H9 (cell line): ENCODE results near the gene CLEC16A. TPM values are rescaled to one million over a fixed set of nuclear protein-coding genes. Genes with fewer than 3 reads are reported as not detected.

Experiments
- DNase-seq: peaks from one replicate; pipeline ENCODE4 v3.0.0-alpha.2; 2017
- H2AFZ ChIP-seq: one replicate; pipeline ENCODE4 v1.6.1; 2013; ENCODE audit warnings: mild to moderate bottlenecking, low read length, control low read depth, moderate library complexity
- H2AK5ac ChIP-seq: 2 replicates; pipeline ENCODE4 v1.6.1; 2013; ENCODE audit warnings: low read length, control low read depth, mixed read lengths; ENCODE audit not compliant: insufficient read length
- H2BK120ac ChIP-seq: one replicate; pipeline ENCODE4 v1.6.1; 2013; ENCODE audit warnings: low read depth, mild to moderate bottlenecking, low read length, control low read depth, inconsistent platforms; ENCODE audit not compliant: poor library complexity, severe bottlenecking
- H2BK12ac ChIP-seq: 2 replicates; pipeline ENCODE4 v1.6.1; 2013; ENCODE audit warnings: low read length, control low read depth, mixed read lengths, low read depth; ENCODE audit not compliant: insufficient read length
- H2BK15ac ChIP-seq: 2 replicates; pipeline ENCODE4 v1.6.1; 2013; ENCODE audit warnings: low read depth, low read length, control low read depth
- H2BK20ac ChIP-seq: one replicate; pipeline ENCODE4 v1.6.1; 2013; ENCODE audit warnings: low read depth, mild to moderate bottlenecking, low read length, control low read depth, inconsistent platforms; ENCODE audit not compliant: poor library complexity, severe bottlenecking
- H2BK5ac ChIP-seq: 2 replicates; pipeline ENCODE4 v1.6.1; 2013; ENCODE audit warnings: low read length, control low read depth, mixed read lengths; ENCODE audit not compliant: insufficient read length
- H3K14ac ChIP-seq: 2 replicates; pipeline ENCODE4 v1.6.1; 2013; ENCODE audit warnings: low read length, control low read depth; ENCODE audit not compliant: insufficient read depth
- H3K18ac ChIP-seq: 2 replicates; pipeline ENCODE4 v1.6.1; 2013; ENCODE audit warnings: low read depth, mild to moderate bottlenecking, mixed read lengths, low read length, control low read depth; ENCODE audit not compliant: insufficient read length
- H3K23ac ChIP-seq: 2 replicates; pipeline ENCODE4 v1.6.1; 2013; ENCODE audit warnings: low read length, control low read depth, mixed read lengths, low read depth; ENCODE audit not compliant: insufficient read length
- H3K23me2 ChIP-seq: 2 replicates; pipeline ENCODE4 v1.6.1; 2013; ENCODE audit warnings: low read depth, mild to moderate bottlenecking, mixed read lengths, low read length, control low read depth; ENCODE audit not compliant: insufficient read length, poor library complexity, severe bottlenecking
- H3K27ac ChIP-seq: 2 replicates; pipeline ENCODE4 v1.5.1; 2013; ENCODE audit warnings: low read length, control low read depth, mixed read lengths, low read depth; ENCODE audit not compliant: insufficient read length
- H3K27me3 ChIP-seq: 2 replicates; pipeline ENCODE4 v1.6.1; 2013; ENCODE audit warnings: low read length, control low read depth, inconsistent platforms; ENCODE audit not compliant: insufficient read depth
- H3K4ac ChIP-seq: 2 replicates; pipeline ENCODE4 v1.6.1; 2013; ENCODE audit warnings: low read depth, mild to moderate bottlenecking, control low read depth, inconsistent platforms, low read length, moderate library complexity
- H3K4me1 ChIP-seq: 2 replicates; pipeline ENCODE4 v1.6.1; 2013; ENCODE audit warnings: low read length, control low read depth, inconsistent platforms; ENCODE audit not compliant: insufficient read depth
- H3K4me2 ChIP-seq: 2 replicates; pipeline ENCODE4 v1.6.1; 2013; ENCODE audit warnings: low read length, control low read depth, mixed read lengths; ENCODE audit not compliant: insufficient read length, insufficient read depth
- H3K56ac ChIP-seq: 2 replicates; pipeline ENCODE4 v1.6.1; 2013; ENCODE audit warnings: low read depth, mild to moderate bottlenecking, mixed read lengths, low read length, control low read depth; ENCODE audit not compliant: insufficient read length
- H3K79me1 ChIP-seq: 2 replicates; pipeline ENCODE4 v1.6.1; 2013; ENCODE audit warnings: low read depth, mild to moderate bottlenecking, moderate library complexity, low read length, control low read depth, inconsistent platforms; ENCODE audit not compliant: insufficient read depth, poor library complexity, severe bottlenecking
- H3K79me2 ChIP-seq: 2 replicates; pipeline ENCODE4 v1.6.1; 2013; ENCODE audit warnings: low read length, control low read depth, inconsistent platforms; ENCODE audit not compliant: insufficient read depth
- H3K9ac ChIP-seq: 2 replicates; pipeline ENCODE4 v1.6.1; 2013; ENCODE audit warnings: low read length, control low read depth, mixed read lengths; ENCODE audit not compliant: insufficient read length; ENCODE audit errors: extremely low read depth
- H3K9me3 ChIP-seq: one replicate; pipeline ENCODE4 v1.6.1; 2013; ENCODE audit warnings: low read depth, low read length, inconsistent platforms; ENCODE audit not compliant: control insufficient read depth
- H3T11ph ChIP-seq: one replicate; pipeline ENCODE4 v1.6.1; 2013; ENCODE audit warnings: mild to moderate bottlenecking, low read length, control low read depth, inconsistent platforms
- H4K20me1 ChIP-seq: one replicate; pipeline ENCODE4 v1.6.1; 2013; ENCODE audit not compliant: control insufficient read depth, insufficient read length, insufficient read depth
- H4K5ac ChIP-seq: 2 replicates; pipeline ENCODE4 v1.6.1; 2013; ENCODE audit warnings: low read depth, mild to moderate bottlenecking, mixed read lengths, low read length, control low read depth; ENCODE audit not compliant: insufficient read length
- H4K8ac ChIP-seq: replicated peaks from 2 replicates; pipeline ENCODE4 v1.6.1; 2013; ENCODE audit warnings: low read length, control low read depth, mixed read lengths, low read depth; ENCODE audit not compliant: insufficient read length
- H4K91ac ChIP-seq: 2 replicates; pipeline ENCODE4 v1.6.1; 2013; ENCODE audit warnings: low read depth, mild to moderate bottlenecking, moderate library complexity, mixed read lengths, low read length, control low read depth; ENCODE audit not compliant: insufficient read length
- H3K27ac Mint-ChIP-seq, 3 experiments: 2 replicates in 2 of 3; 3 replicates in 1 of 3; pipeline ENCODE4 v1.8.0; 2020 to 2021; ENCODE audit warnings: mixed read lengths in 3 of 3, mild to moderate bottlenecking in 1 of 3, moderate library complexity in 1 of 3
- H3K27me3 Mint-ChIP-seq: 2 replicates; pipeline ENCODE4 v1.8.0; 2021; ENCODE audit warnings: low read depth, mild to moderate bottlenecking, moderate library complexity, mixed read lengths
- H3K36me3 Mint-ChIP-seq, 3 experiments: 2 replicates in 2 of 3; 3 replicates in 1 of 3; pipeline ENCODE4 v1.8.0; 2020 to 2021; ENCODE audit warnings: low read depth in 3 of 3, mixed read lengths in 3 of 3; ENCODE audit not compliant: insufficient read depth in 1 of 3
- H3K4me1 Mint-ChIP-seq, 2 experiments: 2 replicates each; pipeline ENCODE4 v1.8.0; 2020; ENCODE audit warnings: mixed read lengths in 2 of 2
- H3K4me3 Mint-ChIP-seq, 2 experiments: 2 replicates in 1 of 2; 3 replicates in 1 of 2; pipeline ENCODE4 v1.8.0; 2020 to 2021; ENCODE audit warnings: mild to moderate bottlenecking in 2 of 2, mixed read lengths in 2 of 2, moderate library complexity in 1 of 2
- H3K9me3 Mint-ChIP-seq, 2 experiments: 2 replicates in 1 of 2; 3 replicates in 1 of 2; pipeline ENCODE4 v1.8.0; 2020; ENCODE audit warnings: mild to moderate bottlenecking in 2 of 2, mixed read lengths in 2 of 2, moderate library complexity in 1 of 2
- WGBS: extraction: QIAGEN DNeasy Blood & Tissue Kit; methylation state at CpG from one replicate; pipeline ENCODE4 v1.1.7; 2013; ENCODE audit warnings: missing lambda C conversion rate, low lambda C conversion rate, mixed read lengths; ENCODE audit not compliant: insufficient read length; ENCODE audit errors: extremely low coverage; 5-methylcytosine and 5-hydroxymethylcytosine counted together
- total RNA-seq: library from RNA; stranded (reverse); gene quantifications from 2 replicates; pipeline ENCODE4 v1.2.1, GENCODE V29; 2021
- TF ChIP-seq, protein P1 (sequence below): fragments of 200-600 bp; sonication (generic); conservative IDR thresholded peaks from 3 replicates; pipeline ENCODE4 v1.8.0; 2021; ENCODE audit warnings: antibody characterized with exemption, mild to moderate bottlenecking

The CLEC16A gene
- total RNA-seq, 1 experiment from 2014 or later, result 15.2 TPM

DNA sequence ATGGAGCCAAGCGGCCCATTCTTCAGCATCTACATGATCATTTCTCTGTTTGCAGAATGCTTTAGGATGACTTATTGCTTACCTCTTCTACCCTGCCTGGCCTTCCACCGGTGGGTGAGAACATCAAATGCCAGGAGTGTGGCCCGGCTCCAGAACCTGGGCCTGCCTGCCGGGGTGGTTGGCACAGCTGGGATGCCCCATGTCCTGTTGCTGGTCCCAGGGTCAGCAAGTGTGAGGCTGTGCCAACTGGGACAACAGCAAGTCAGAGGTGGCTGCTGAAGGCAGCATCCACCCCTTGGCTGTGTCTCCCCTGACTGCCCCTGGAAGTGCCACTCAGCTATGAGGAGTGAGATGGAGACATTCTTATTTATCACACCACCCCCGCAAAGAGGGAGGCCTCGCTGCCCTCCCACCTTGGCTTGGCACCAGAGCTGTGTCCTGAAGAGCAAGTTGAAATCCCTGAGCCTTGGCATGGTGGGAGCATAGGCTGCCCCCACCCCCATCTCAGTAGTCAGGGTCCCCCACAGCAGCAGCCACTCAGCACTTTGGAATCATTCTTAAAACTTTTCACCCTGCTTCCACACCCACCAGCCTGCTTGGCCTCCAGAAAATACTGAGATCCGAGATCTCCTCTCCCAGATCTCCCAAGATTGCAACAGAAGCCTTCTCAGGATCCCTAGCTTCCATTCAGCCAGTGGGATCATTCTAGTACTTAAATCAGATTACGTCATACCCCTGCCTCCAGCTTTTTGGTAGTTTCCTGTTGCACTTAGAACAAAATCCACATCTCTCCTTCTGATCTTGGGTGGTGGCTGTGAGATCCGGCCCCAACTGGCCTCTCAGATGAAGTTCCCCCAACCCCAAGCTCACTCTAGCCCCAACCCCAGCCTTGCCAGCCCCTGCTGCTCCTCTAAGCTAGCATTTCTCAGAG is 184.1 kb downstream of the CLEC16A start:
- no CpG with 5 or more reads among the region's 9 CpGs for WGBS
- H4K5ac ChIP-seq, result no peak overlapping the region
- no peak overlapping the region for H3K4ac ChIP-seq
- H2BK20ac ChIP-seq, result no peak overlapping the region
- no peaks in the 10 kb centered on the region for H4K20me1 ChIP-seq
- no peaks in the 10 kb centered on the region for H3K9me3 Mint-ChIP-seq
- no peak overlapping the region for H3K56ac ChIP-seq
- no peak overlapping the region for H3K9ac ChIP-seq
- H4K91ac ChIP-seq, result no peak overlapping the region
- H3K4me2 ChIP-seq, result no peak overlapping the region
- no peak overlapping the region for H2BK5ac ChIP-seq
- H3K4me1 ChIP-seq, result no peaks in the 10 kb centered on the region; the same call in 1 of the 2 replicates
- no peak overlapping the region for H2BK15ac ChIP-seq
- H4K8ac ChIP-seq, result no peak overlapping the region
- no peaks in the 10 kb centered on the region for H3K27me3 ChIP-seq
- H3K23ac ChIP-seq, result no peak overlapping the region
- peak; percentile 11 for DNase-seq
- no peak overlapping the region for H2AFZ ChIP-seq
- no peak overlapping the region for H2AK5ac ChIP-seq
- H3K14ac ChIP-seq, result peak overlapping the region; percentile 31; the same call in 1 of the 2 replicates
- peaks cover 0 to 7% (median 7%) of the 10 kb centered on the region in 3 experiments; a peak in 2 of 7 replicates for H3K36me3 Mint-ChIP-seq
- H3K27ac Mint-ChIP-seq, result peak overlapping the region in 2 of 3 experiments; percentile 61 to 91; a peak in 4 of 7 replicates
- H3K18ac ChIP-seq, result no peak overlapping the region
- no peaks in the 10 kb centered on the region for H3K27me3 Mint-ChIP-seq
- peaks cover 2 to 5% of the 10 kb centered on the region in 2 experiments for H3K4me1 Mint-ChIP-seq
- H3T11ph ChIP-seq, result no peak overlapping the region
- H2BK12ac ChIP-seq, result no peak overlapping the region
- TF ChIP-seq, protein P1, sequence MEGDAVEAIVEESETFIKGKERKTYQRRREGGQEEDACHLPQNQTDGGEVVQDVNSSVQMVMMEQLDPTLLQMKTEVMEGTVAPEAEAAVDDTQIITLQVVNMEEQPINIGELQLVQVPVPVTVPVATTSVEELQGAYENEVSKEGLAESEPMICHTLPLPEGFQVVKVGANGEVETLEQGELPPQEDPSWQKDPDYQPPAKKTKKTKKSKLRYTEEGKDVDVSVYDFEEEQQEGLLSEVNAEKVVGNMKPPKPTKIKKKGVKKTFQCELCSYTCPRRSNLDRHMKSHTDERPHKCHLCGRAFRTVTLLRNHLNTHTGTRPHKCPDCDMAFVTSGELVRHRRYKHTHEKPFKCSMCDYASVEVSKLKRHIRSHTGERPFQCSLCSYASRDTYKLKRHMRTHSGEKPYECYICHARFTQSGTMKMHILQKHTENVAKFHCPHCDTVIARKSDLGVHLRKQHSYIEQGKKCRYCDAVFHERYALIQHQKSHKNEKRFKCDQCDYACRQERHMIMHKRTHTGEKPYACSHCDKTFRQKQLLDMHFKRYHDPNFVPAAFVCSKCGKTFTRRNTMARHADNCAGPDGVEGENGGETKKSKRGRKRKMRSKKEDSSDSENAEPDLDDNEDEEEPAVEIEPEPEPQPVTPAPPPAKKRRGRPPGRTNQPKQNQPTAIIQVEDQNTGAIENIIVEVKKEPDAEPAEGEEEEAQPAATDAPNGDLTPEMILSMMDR, result no peak
- H2BK120ac ChIP-seq, result no peak overlapping the region
- no peaks in the 10 kb centered on the region for H3K9me3 ChIP-seq
- H3K79me2 ChIP-seq, result no peaks in the 10 kb centered on the region
- H3K4me3 Mint-ChIP-seq, result no peak overlapping the region
- H3K27ac ChIP-seq, result no peak overlapping the region
- no peaks in the 10 kb centered on the region for H3K79me1 ChIP-seq
- no peaks in the 10 kb centered on the region for H3K23me2 ChIP-seq
